GM12872 (cell line): Measurements from ENCODE around the gene TMEM217.

Experiments used
- TF ChIP-seq, protein P1 (sequence below): IDR thresholded peaks from 3 replicates; pipeline ENCODE4 v1.5.1; 2011; ENCODE audit warnings: low read depth, mild to moderate bottlenecking, low read length, moderate library complexity; ENCODE audit not compliant: insufficient read depth

Gene TMEM217

GRCh38 chr6:37201726-37202125, 56.2 kb downstream of the TMEM217 start:
- TF ChIP-seq, protein P1, sequence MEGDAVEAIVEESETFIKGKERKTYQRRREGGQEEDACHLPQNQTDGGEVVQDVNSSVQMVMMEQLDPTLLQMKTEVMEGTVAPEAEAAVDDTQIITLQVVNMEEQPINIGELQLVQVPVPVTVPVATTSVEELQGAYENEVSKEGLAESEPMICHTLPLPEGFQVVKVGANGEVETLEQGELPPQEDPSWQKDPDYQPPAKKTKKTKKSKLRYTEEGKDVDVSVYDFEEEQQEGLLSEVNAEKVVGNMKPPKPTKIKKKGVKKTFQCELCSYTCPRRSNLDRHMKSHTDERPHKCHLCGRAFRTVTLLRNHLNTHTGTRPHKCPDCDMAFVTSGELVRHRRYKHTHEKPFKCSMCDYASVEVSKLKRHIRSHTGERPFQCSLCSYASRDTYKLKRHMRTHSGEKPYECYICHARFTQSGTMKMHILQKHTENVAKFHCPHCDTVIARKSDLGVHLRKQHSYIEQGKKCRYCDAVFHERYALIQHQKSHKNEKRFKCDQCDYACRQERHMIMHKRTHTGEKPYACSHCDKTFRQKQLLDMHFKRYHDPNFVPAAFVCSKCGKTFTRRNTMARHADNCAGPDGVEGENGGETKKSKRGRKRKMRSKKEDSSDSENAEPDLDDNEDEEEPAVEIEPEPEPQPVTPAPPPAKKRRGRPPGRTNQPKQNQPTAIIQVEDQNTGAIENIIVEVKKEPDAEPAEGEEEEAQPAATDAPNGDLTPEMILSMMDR = no peak

DNA sequence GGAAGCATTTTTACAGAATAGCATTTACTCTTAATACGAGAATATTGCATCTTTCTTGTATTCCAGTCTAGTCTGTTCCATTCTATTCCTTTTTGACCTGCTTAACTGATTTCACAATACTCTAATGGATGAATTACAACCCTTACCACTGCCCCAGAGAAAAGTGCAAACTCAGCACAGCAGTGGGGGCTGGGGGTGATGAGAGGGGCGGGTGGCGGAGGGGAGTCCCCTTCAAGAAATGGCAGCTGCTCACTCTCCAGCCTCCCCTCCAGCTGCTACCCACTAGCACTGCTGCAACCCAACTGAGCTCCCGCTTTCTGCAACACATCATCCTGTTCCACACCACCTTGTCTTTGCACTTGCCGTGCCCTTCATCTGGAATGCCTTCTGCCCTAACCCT, 57.9 kb downstream of the TMEM217 start:
- TF ChIP-seq, protein P1 = no peak

DNA sequence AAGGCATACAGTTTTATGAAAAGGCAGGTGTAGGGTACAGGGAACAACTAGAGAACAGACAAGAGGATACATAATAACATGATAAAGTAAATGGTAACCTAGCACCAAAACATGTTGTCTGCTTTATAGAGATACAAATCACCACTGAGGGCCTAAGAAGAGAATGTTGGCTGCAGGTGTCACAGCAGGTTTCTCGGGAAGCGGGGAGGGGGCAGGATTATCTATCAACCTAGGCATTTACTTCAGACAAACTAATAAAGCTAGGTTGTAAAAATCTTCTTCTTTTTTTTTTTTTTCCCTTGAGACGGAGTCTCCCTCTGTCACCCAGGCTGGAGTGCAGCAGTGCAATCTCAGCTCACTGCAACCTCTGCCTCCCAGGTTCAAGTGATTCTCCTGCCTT, 65.3 kb downstream of the TMEM217 start:
- TF ChIP-seq, protein P1 = no peak

DNA sequence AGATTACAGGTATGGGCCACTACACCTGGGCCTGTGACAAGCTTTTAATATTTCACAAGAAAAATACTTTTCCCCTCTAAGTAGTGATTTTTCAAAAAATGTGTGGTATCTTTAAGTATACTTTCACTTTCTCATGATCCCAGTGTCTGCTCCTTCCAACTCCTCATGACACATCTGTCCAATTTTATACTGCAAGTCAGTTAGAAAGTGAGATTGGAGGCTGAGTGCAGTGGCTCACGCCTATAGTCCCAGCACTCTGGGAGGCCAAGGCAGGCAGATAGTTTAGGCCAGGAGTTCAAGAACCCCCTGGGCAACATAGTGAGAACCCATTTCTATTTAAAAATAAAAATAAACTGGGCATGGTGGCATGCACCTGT, 67.8 kb downstream of the TMEM217 start:
- TF ChIP-seq, protein P1 = no peak

- TF ChIP-seq, protein P1 = no peak
Measured at GRCh38 chr6:37188962-37189510, 68.9 kb downstream of the TMEM217 start.

GRCh38 chr6:37187321-37188022, 70.5 kb downstream of the TMEM217 start:
- TF ChIP-seq, protein P1 = no peak

GRCh38 chr6:37182736-37183590, 75.0 kb downstream of the TMEM217 start:
- TF ChIP-seq, protein P1 = no peak
